Loucy (cell line): ENCODE results near the gene TP73.

Experiments
- H2AFZ ChIP-seq: fragments of 200-600 bp; sonication (generic); 2 replicates; pipeline ENCODE4 v1.6.0; 2016; ENCODE audit warnings: antibody characterized with exemption, mild to moderate bottlenecking, low read length, moderate library complexity
- H3F3A ChIP-seq: fragments of 200-600 bp; 2 replicates; pipeline ENCODE4 v1.6.0; 2016; ENCODE audit warnings: antibody characterized with exemption, low read depth, mild to moderate bottlenecking
- H3K27me3 ChIP-seq: fragments of 200-600 bp; sonication (generic); 2 replicates; pipeline ENCODE4 v1.6.1; 2014; ENCODE audit warnings: low read length, mild to moderate bottlenecking; ENCODE audit not compliant: insufficient read depth, poor library complexity, severe bottlenecking
- H3K36me3 ChIP-seq: fragments of 200-600 bp; sonication (generic); 2 replicates; pipeline ENCODE4 v1.6.1; 2016; ENCODE audit warnings: low read length; ENCODE audit not compliant: insufficient read depth
- H3K4me1 ChIP-seq: fragments of 200-600 bp; sonication (generic); 2 replicates; pipeline ENCODE4 v1.5.1; 2014; ENCODE audit warnings: low read length, mild to moderate bottlenecking; ENCODE audit not compliant: insufficient read depth, poor library complexity, severe bottlenecking
- H3K4me2 ChIP-seq: fragments of 200-600 bp; sonication (generic); 2 replicates; pipeline ENCODE4 v1.6.0; 2014; ENCODE audit warnings: antibody characterized with exemption, low read length, low read depth, mild to moderate bottlenecking; ENCODE audit not compliant: poor library complexity, severe bottlenecking
- H3K4me3 ChIP-seq: fragments of 200-600 bp; sonication (generic); 2 replicates; pipeline ENCODE4 v1.5.1; 2014; ENCODE audit warnings: low read length, mild to moderate bottlenecking, mixed read lengths; ENCODE audit not compliant: poor library complexity, severe bottlenecking
- H3K79me2 ChIP-seq: fragments of 200-600 bp; sonication (generic); 2 replicates; pipeline ENCODE4 v1.6.1; 2014; ENCODE audit warnings: low read length; ENCODE audit not compliant: insufficient read depth
- H3K9ac ChIP-seq: fragments of 200-600 bp; sonication (generic); 2 replicates; pipeline ENCODE4 v1.6.0; 2014; ENCODE audit warnings: mild to moderate bottlenecking, low read depth, low read length, moderate library complexity; ENCODE audit not compliant: poor library complexity, severe bottlenecking
- H3K9me2 ChIP-seq: fragments of 200-600 bp; sonication (generic); replicated peaks from 2 replicates; pipeline ENCODE4 v1.6.1; 2016; ENCODE audit warnings: low read depth, low read length, mixed read lengths
- H3K9me3 ChIP-seq: fragments of 200-600 bp; sonication (generic); 2 replicates; pipeline ENCODE4 v1.6.1; 2014; ENCODE audit warnings: mild to moderate bottlenecking, antibody characterized with exemption, low read length, low read depth; ENCODE audit not compliant: insufficient read depth
- H4K20me1 ChIP-seq: fragments of 200-600 bp; sonication (generic); 2 replicates; pipeline ENCODE4 v1.6.0; 2014; ENCODE audit warnings: antibody characterized with exemption, low read length, mild to moderate bottlenecking; ENCODE audit not compliant: insufficient read depth, poor library complexity, severe bottlenecking
- CTCF ChIP-seq: fragments of 200-600 bp; sonication (generic); conservative IDR thresholded peaks from 2 replicates; pipeline ENCODE4 v1.5.1; 2014; ENCODE audit warnings: mild to moderate bottlenecking, antibody characterized with exemption, low read length
- EZH2phosphoT487 ChIP-seq: fragments of 200-600 bp; IDR thresholded peaks from 2 replicates; pipeline ENCODE4 v1.6.1; 2018; ENCODE audit warnings: antibody characterized with exemption, mild to moderate bottlenecking, moderate library complexity, borderline replicate concordance

The TP73 gene

GRCh38 chr1:3632298-3632697 lies 20.0 kb upstream of the TP73 start:
- Histone ChIP-seq H4K20me1 (no peaks in the 10 kb centered on the region), H3K27me3 (no peaks in the 10 kb centered on the region), H3F3A (no peaks in the 10 kb centered on the region), H3K4me1 (no peaks in the 10 kb centered on the region), H3K9ac (no peak overlapping the region), H3K9me2 (no peaks in the 10 kb centered on the region), H3K4me3 (no peak overlapping the region), H3K4me2 (no peak overlapping the region), H3K79me2 (no peaks in the 10 kb centered on the region), H2AFZ (no peak overlapping the region), H3K9me3 (no peaks in the 10 kb centered on the region), H3K36me3 (peaks cover 42% of the 10 kb centered on the region; the same call in 1 of the 2 replicates)
- no peak for TF ChIP-seq CTCF
- TF ChIP-seq EZH2phosphoT487 = no peak

GRCh38 chr1:3632716-3633343 lies 19.5 kb upstream of the TP73 start:
- Histone ChIP-seq H3K36me3 (peaks cover 48% of the 10 kb centered on the region; the same call in 1 of the 2 replicates), H3F3A (no peaks in the 10 kb centered on the region), H2AFZ (no peak overlapping the region), H4K20me1 (no peaks in the 10 kb centered on the region), H3K9me3 (no peaks in the 10 kb centered on the region), H3K4me2 (no peak overlapping the region), H3K27me3 (no peaks in the 10 kb centered on the region), H3K9me2 (no peaks in the 10 kb centered on the region), H3K79me2 (no peaks in the 10 kb centered on the region), H3K4me1 (no peaks in the 10 kb centered on the region), H3K9ac (no peak overlapping the region), H3K4me3 (no peak overlapping the region)
- no peak for TF ChIP-seq CTCF
- TF ChIP-seq EZH2phosphoT487 = no peak

- Histone ChIP-seq H3K79me2 (no peaks in the 10 kb centered on the region), H3K27me3 (no peaks in the 10 kb centered on the region), H2AFZ (no peak overlapping the region), H3K4me3 (no peak overlapping the region), H3K9me3 (no peaks in the 10 kb centered on the region), H4K20me1 (no peaks in the 10 kb centered on the region), H3F3A (no peaks in the 10 kb centered on the region), H3K36me3 (peaks cover 54% of the 10 kb centered on the region; the same call in 1 of the 2 replicates), H3K4me1 (no peaks in the 10 kb centered on the region), H3K4me2 (no peak overlapping the region), H3K9me2 (no peaks in the 10 kb centered on the region), H3K9ac (no peak overlapping the region)
- TF ChIP-seq CTCF (no peak), EZH2phosphoT487 (no peak)
Measured at GRCh38 chr1:3633344-3634058, 18.8 kb upstream of the TP73 start.
